ENCODE data around the gene TGFBR3L.
"Not testable (repeated sequence)": the region's sequence is repeated elsewhere in the genome, so short reads cannot be mapped to it uniquely, and the experiment has no call there.

TGFBR3L gene

GRCh38 chr19:7879836-7880235 lies 34.8 kb upstream of the TGFBR3L start:
- DNase-seq (ENCODE audit: low read depth in 2 of 2) = no peak

DNA sequence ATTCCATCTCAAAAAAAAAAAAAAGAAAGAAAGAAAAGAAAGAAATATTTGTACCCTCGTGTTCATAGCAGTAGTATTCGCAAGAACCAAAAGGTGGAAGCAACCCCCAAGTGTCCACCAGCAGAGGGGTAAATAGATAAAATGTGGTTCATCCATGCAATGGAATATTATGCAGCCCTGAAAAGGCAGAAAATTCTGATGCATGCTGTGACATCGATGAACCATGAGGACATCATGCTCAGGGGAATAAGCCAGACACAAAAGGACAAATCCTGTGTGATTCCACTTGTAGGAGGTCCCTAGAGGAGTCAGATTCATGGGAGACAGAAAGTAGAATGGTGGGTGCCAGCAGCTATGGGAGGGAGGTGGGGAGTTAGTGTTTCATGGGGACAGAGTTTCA lies 32.7 kb upstream of the TGFBR3L start:
- no peak for DNase-seq (ENCODE audit: low read depth in 2 of 2)

- DNase-seq (ENCODE audit: low read depth in 2 of 2) = no peak
Measured at GRCh38 chr19:7883105-7883504, 31.5 kb upstream of the TGFBR3L start.

GRCh38 chr19:7883796-7884570 lies 30.6 kb upstream of the TGFBR3L start:
- no peak for DNase-seq (ENCODE audit: low read depth in 2 of 2)

- no peak for DNase-seq (ENCODE audit: low read depth in 2 of 2)
Measured at GRCh38 chr19:7885818-7886217, 28.8 kb upstream of the TGFBR3L start.

- no peak for DNase-seq (ENCODE audit: low read depth in 2 of 2)
Measured at GRCh38 chr19:7887408-7888144, 27.1 kb upstream of the TGFBR3L start.

DNA sequence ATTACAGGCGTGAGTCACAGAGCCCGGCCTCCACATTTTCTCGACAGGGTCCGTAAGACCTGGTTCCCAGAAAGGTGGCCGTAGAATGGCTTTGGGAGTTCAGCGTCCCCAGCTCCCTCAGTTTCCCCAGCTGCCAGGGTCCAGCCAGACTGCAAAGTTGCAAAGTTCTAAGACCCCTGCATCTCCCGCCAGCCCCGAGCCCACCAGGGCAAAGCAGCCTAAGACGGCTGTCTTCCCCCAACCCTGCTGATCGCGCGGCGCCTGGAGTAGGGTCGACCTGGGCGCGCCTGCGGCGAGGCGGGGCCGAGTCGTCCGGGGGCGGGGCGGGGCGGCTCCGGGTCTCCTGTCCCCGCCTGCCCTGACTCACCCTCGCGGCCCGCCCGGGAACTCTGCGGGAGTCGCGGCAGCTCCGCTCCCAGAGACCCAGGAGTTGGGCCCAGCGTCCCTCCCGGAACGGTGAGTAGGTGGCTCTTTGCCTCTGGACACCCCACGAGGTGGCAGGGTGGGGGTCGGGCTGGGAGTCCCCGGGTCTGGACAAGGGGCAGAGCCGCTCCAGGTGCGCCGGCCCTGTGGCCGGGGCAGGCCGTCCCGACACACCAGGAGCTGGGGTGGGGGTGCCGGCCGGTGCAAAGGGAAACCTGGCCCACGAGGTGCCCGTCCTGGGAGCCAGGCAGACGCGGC lies 26.3 kb upstream of the TGFBR3L start, which contains the start of gene LRRC8E:
Gene LRRC8E, plus strand, starts transcription at position 366 of the 681 bp plus-strand sequence. CDS start 7,094 bp downstream, outside the sequence.
- peak in 1 of 2 experiments; percentile 29 for DNase-seq (ENCODE audit: low read depth in 2 of 2)

- no peak for DNase-seq (ENCODE audit: low read depth in 2 of 2)
Measured at GRCh38 chr19:7888826-7889217, 25.8 kb upstream of the TGFBR3L start.

- not testable (repeated sequence) for DNase-seq (ENCODE audit: low read depth in 2 of 2)
Measured at GRCh38 chr19:7893362-7894101, 21.1 kb upstream of the TGFBR3L start.

- DNase-seq (ENCODE audit: low read depth in 2 of 2) = no peak
Measured at GRCh38 chr19:7894612-7895309, 19.9 kb upstream of the TGFBR3L start.

- no peak for DNase-seq (ENCODE audit: low read depth in 2 of 2)
Measured at GRCh38 chr19:7895565-7895964, 19.1 kb upstream of the TGFBR3L start.

DNA sequence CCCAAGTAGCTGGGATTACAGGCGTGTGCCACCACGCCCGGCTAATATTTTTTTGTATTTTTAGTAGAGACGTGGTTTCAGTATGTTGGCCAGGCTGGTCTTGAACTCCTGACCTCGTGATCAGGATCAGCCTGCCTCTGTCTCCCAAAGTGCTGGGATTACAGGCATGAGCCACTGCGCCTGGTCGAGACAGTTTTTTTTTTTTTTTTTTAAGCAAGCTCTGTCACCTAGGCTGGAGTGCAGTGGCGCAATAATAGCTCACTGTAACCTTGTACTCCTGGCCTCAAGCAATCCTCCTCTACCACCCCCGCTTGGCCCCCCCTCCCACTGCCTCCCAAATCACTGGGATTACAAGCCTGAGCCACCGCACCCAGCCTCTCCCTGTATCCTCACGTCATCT lies 17.3 kb upstream of the TGFBR3L start:
- DNase-seq (ENCODE audit: low read depth in 2 of 2) = no peak

DNA sequence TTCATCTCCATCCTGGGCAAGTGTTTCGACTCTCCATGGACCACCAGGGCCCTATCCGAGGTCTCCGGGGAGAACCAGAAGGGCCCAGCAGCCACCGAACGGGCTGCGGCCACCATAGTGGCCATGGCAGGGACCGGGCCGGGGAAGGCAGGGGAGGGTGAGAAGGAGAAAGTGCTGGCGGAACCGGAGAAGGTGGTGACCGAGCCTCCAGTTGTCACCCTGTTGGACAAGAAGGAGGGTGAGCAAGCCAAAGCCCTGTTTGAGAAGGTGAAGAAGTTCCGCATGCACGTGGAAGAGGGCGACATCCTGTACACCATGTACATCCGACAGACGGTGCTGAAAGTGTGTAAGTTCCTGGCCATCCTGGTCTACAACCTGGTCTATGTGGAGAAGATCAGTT lies 15.7 kb upstream of the TGFBR3L start:
- DNase-seq (ENCODE audit: low read depth in 2 of 2) = no peak

- DNase-seq (ENCODE audit: low read depth in 2 of 2) = no peak
Measured at GRCh38 chr19:7899751-7900378, 14.8 kb upstream of the TGFBR3L start.

- DNase-seq (ENCODE audit: low read depth in 2 of 2) = no peak
Measured at GRCh38 chr19:7900401-7900870, 14.2 kb upstream of the TGFBR3L start.

DNA sequence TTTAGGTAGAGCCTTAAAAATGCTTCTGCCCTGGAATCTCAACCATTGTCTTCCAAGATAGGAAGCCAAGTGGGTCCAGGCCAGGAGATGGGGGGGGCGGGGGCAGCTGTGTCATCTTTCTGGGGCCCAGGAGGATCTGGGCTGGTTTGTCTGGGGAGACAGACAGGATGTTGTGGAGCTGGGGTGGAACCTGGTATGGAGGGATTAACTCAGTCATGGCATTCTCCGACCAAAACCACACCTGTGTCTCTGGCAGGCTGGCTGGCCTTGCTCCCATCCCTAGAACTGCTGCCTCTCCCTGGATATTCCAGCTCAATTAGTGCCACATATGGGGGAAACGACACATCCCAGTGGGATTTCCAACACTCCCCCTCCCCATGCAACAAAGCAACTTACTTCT lies 13.7 kb upstream of the TGFBR3L start:
- no peak for DNase-seq (ENCODE audit: low read depth in 2 of 2)

DNA sequence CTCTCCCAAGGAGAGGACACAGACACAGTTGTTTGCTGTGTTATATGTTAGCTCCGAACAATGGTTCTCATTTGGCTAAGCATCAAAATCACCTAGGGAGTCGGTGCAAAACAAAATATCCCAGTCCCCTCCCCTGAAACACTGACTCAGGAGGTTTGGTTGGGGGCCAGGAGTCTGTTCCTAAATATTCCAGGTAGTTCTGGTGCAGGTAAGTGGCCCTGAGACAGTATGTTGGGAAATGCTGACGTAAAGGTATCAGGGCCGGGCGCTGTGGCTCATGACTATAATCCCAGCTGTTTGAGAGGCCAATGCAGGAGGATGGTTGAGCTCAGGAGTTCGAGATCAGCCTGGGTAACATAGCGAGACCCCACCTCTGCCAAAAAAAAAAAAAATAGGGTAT lies 13.3 kb upstream of the TGFBR3L start:
- no peak for DNase-seq (ENCODE audit: low read depth in 2 of 2)

- DNase-seq (ENCODE audit: low read depth in 2 of 2) = no peak
Measured at GRCh38 chr19:7902796-7903243, 11.8 kb upstream of the TGFBR3L start.

- DNase-seq (ENCODE audit: low read depth in 2 of 2) = peak; percentile 98
Measured at GRCh38 chr19:7903244-7904073, 11.2 kb upstream of the TGFBR3L start, which contains the start of gene MAP2K7. Gene MAP2K7, plus strand, starts transcription at chr19:7903877. Its CDS starts 68 bp downstream, at chr19:7903945.
